SH-SY5Y (cell line): ENCODE measurements around the gene INPP1.

Experiments used
- GATA2 ChIP-seq: IDR thresholded peaks from 2 replicates; pipeline ENCODE4 v1.6.1; 2011; ENCODE audit warnings: mild to moderate bottlenecking, low read depth, low read length
- GATA3 ChIP-seq: IDR thresholded peaks from 2 replicates; pipeline ENCODE4 v1.6.1; 2011; ENCODE audit warnings: low read depth, mild to moderate bottlenecking, low read length, moderate library complexity

GRCh38 chr2:190362894-190363293 lies 19.5 kb downstream of the INPP1 start:
- no peak for TF ChIP-seq GATA3
- no peak for TF ChIP-seq GATA2
